HG02678 (cell line): ENCODE data around the gene NLRC3.
A peak's percentile ranks its signal among the peaks of the same experiment; 100 is the strongest.
"Not testable (repeated sequence)": the region's sequence is repeated elsewhere in the genome, so short reads cannot be mapped to it uniquely, and the experiment has no call there.

Experiments used
- ATAC-seq: cut with Tn5 transposase; IDR thresholded peaks from one replicate; pipeline ENCODE4 v1.9.1; 2021; ENCODE audit warnings: mild to moderate bottlenecking, moderate library complexity; ENCODE audit not compliant: unreplicated experiment

NLRC3 gene

GRCh38 chr16:3577302-3577752 is at the start of gene NLRC3:
Gene NLRC3 (minus strand): TSS chr16:3577403. CDS start chr16:3565036, 12,367 bp downstream.
- no peak for ATAC-seq

- peak; percentile 65 for ATAC-seq
Observed at GRCh38 chr16:3625911-3626732, 48.9 kb upstream of the NLRC3 start.

DNA sequence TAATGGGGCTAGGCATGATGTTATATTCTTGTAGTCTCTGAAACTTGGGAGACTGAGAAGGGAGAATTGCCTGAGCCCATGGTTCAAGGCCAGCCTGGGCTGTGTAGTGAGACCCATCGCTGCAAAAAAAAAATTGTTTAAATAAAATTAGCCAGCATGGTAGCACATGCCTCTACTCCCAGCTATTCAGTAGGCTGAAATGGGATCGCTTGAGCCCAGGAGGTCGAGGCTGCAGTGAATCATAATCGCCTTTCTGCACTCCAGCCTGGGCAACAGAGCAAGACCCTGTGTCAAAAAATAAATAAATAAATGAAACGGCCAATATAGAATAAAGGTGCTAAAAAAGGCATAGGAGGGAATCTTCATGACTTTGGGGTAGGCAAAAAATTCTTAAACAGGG is 48.1 kb upstream of the NLRC3 start:
- no peak for ATAC-seq

DNA sequence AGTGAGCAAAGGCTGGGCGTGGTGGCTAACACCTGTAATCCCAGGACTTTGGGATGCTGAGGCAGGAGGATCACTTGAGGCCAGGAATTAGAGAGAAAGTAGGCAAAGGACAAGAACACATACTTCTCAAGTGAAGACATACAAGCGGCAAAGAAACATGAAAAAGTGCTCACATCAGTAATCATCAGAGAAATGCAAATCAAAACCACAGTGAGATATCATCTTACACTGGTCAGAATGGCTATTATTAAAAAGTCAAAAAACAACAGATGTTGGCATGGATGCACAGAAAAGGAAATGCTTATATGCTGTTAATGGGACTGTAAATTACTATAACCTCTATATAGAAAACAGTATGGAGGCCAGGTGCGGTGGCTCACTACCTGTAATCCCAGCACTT is 46.4 kb upstream of the NLRC3 start:
- peak; percentile 52 for ATAC-seq

GRCh38 chr16:3618769-3619141 is 41.6 kb upstream of the NLRC3 start:
- ATAC-seq, result no peak

- no peak for ATAC-seq
Observed at GRCh38 chr16:3612510-3613466, 35.6 kb upstream of the NLRC3 start.

DNA sequence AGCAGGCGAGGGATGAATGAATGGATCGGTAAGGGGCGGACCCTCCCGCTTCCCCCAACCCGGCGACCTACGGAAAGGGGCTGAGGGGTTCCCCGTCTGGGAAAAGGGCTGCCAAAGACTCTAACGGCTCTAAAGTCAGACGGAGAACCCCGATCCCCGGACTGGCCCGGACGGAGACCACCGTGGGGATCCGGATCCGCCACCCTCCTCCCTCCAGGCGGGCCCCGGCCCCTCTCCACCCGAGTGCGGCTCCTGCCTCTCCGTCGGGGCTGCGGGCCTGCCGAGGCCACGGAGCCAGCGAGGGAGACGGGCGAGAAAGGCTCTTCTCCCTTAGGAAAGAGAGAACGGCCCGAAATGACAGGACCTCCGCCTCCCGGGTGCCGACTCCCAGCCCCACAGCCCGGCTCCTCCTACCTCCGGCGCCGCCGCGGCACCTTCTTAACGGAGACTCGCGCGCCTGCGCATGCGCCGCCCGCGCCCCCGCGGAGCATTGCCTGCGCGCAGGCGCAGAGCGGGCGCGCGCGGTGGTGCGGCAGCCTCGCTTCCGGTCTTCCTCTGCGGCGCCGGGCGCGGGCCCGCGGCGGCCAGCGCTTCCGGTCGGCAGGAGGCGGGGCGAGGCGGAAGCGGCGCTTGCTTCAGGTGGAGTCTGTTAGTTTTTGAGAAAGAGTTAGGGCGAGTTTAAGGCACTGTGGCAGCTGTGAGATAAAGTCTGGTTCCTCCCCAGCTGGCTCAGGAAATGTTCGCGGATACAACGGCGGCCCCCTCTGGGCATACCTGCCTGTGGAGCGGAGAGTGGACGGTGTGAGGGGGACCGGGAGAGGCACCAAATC is 34.2 kb upstream of the NLRC3 start, which contains the start of gene SLX4:
SLX4 (minus strand) TSS at position 461 of the 830 bp plus-strand sequence. CDS start 2,642 bp downstream, outside the sequence.
- ATAC-seq, result peak; percentile 93

DNA sequence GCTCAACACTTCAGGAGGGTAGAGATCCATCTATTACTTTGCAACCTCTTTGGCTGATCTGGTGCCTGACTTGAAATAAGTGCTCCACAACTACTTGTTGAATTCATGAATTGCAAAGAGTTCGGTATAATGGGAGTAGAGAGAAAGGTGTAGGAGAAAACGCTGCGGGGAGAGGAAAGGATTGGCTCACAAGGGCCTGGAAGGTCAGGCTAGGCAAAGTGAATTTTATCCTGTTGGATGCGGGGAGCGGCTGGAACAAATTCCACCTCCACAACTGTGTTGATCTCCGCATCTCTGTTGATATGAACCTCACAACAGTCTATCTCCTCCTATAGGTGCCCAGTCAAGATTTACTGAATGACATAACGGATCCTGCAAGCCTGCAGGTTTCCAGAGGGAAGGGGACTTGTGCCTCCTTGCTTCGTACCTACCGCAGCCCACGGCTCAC is 33.5 kb upstream of the NLRC3 start:
- no peak for ATAC-seq

DNA sequence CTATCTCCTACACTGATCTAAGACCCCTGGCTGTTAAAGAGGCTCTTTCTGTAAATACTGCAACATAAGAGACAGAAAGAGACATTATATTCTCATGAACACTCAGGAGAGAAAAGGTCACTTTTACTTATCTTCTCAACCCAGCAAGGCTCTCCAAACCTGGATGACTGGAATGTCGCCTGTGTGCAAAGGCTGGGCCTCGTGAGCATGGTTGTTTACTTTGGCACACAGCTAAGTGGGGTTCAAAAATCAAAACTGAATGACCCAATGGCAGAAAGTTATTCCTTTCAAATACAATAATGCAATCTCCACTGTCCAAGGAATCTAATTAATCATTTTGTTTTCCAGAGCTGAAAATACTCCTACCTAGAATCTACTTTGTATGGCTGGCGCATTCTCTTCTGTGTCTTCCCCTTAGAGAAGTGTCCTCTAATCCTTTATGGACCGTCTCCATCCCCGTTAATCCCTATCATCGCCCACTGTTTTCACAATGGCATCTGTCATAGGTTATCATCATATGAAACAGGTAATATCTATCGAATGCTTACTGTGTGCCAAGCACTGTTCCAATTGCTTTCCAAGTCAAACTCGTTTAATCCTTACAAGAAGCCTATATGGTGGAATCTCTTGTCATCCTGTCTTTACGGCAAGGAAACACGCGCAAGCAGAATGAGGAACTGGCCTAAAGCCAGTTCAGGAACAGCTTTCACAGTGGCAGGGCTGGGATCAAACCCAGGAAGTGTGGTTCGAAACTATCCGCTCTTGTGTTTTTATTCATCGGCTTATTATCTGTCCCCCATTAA is 32.9 kb upstream of the NLRC3 start:
- ATAC-seq, result no peak

- ATAC-seq, result not testable (repeated sequence)
Observed at GRCh38 chr16:3608976-3609375, 31.8 kb upstream of the NLRC3 start.

DNA sequence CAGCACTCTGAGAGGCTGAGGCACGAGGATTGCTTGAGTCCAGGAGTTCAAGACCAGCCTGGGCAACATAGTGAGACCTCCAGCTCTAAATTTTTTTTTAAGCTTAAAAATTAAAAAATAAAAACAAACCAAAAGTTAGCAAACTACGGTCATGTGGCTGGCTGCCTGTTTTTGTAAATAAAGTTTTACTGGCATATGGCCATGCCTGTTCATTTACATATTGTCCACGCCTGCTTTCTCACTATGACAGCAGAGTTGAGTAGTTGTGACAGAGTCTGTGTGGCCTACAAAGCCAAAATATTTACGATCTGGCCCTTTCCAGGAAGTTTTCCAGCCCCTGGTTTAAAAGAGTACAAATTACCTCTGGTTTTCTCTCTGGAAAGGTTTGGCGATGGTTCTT is 30.9 kb upstream of the NLRC3 start:
- ATAC-seq, result no peak

- ATAC-seq, result no peak
Observed at GRCh38 chr16:3607634-3608033, 30.4 kb upstream of the NLRC3 start.

DNA sequence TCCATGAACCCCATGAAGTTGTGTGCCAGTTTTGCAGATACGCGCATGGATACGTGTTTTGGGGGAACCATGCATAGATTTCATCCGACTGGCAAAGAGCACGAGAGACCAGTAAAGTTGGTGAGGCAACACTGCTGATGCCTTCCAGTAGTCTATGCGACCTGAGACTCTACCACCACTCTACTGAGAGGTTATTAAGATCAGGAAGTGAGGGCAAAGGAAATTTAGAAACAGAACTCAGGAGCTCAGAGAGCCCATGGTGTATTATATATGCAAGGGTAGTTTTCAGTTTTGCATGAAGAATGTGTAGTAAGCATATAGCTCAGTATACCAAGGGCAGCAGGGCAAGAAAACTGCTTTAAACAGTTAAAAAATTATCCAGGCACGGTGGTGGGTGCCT is 30.0 kb upstream of the NLRC3 start:
- no peak for ATAC-seq

GRCh38 chr16:3606441-3606840 is 29.2 kb upstream of the NLRC3 start:
- ATAC-seq, result no peak

DNA sequence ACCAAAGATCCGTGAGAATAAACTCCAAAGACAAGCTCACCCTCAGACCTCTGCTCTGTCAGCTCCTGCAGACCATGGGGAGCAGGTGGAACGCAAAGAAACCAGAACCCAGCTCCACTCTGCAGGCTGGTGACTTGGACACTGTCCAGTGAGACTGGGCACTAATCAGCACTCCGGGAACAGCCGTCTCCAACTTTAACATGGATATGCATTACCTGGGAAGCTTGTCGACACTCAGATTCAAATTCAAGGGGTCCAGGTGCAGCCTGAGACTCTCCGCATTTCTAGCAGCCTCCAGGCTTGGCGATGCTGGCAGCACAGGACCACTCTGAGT is 25.1 kb upstream of the NLRC3 start:
- ATAC-seq, result no peak

- no peak for ATAC-seq
Observed at GRCh38 chr16:3601614-3602319, 24.6 kb upstream of the NLRC3 start.

DNA sequence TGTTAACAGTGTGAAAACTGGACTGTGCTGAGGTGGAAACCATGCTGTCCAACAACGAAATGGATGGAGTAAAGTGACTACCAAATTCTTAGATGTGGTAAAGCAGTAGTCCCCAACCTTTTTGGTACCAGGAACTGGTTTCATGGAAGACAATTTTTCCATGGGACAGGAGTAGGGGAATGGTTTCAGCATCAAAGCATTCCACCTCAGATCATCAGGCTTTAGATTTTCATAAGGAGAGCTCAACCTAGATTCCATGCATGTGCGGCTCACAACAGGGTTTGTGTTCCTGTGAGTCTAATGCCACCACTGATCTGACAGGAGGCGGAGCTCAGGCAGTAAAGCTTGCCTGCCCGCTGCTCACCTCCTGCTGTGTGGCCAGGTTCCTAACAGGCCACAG is 22.7 kb upstream of the NLRC3 start:
- no peak for ATAC-seq

DNA sequence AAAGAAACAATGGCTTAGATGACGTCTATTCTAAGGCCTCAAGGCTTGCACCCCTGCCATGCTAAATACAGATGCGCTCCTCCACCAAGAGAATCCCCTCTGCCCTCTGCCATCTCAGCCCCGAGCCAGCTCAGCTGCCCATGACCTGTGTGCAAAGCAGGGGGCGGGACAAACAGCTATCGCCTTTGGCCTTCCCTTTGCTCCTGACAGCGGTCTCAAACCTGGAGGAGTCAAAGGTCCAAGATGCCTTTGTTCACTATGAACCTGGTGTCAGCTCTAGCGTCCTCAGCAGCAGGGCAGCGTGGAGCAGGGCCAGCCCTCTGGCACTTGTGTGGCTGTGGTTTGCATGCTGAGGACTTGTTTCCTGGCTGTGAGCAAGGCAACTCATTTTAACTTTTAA is 21.9 kb upstream of the NLRC3 start:
- no peak for ATAC-seq

- no peak for ATAC-seq
Observed at GRCh38 chr16:3598236-3598635, 21.0 kb upstream of the NLRC3 start.
